Measurements from ENCODE around the gene HNRNPM.
"Not testable (repeated sequence)": the region's sequence is repeated elsewhere in the genome, so short reads cannot be mapped to it uniquely, and the experiment has no call there.

HNRNPM gene, protein sequence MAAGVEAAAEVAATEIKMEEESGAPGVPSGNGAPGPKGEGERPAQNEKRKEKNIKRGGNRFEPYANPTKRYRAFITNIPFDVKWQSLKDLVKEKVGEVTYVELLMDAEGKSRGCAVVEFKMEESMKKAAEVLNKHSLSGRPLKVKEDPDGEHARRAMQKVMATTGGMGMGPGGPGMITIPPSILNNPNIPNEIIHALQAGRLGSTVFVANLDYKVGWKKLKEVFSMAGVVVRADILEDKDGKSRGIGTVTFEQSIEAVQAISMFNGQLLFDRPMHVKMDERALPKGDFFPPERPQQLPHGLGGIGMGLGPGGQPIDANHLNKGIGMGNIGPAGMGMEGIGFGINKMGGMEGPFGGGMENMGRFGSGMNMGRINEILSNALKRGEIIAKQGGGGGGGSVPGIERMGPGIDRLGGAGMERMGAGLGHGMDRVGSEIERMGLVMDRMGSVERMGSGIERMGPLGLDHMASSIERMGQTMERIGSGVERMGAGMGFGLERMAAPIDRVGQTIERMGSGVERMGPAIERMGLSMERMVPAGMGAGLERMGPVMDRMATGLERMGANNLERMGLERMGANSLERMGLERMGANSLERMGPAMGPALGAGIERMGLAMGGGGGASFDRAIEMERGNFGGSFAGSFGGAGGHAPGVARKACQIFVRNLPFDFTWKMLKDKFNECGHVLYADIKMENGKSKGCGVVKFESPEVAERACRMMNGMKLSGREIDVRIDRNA

GRCh38 chr19:8444677-8445487 is at the start of gene HNRNPM:
Gene HNRNPM (plus strand): TSS chr19:8444975. CDS start chr19:8444999, 24 bp downstream.
- FAIRE-seq (peak; percentile 99), DNase-seq (ENCODE audit: extremely low spot score, insufficient read length, low read depth) (peak; percentile 99)

- no peak for DNase-seq (ENCODE audit: extremely low spot score, insufficient read length, low read depth)
- FAIRE-seq, result no peak
Measured at GRCh38 chr19:8395621-8396082, 49.1 kb upstream of the HNRNPM start.

GRCh38 chr19:8396185-8396562 is 48.6 kb upstream of the HNRNPM start:
- FAIRE-seq (no peak), DNase-seq (ENCODE audit: extremely low spot score, insufficient read length, low read depth) (no peak)

GRCh38 chr19:8396563-8397203 is 48.1 kb upstream of the HNRNPM start:
- DNase-seq (ENCODE audit: extremely low spot score, insufficient read length, low read depth), result peak; percentile 29
- FAIRE-seq, result peak; percentile 85

- FAIRE-seq, result no peak
- no peak for DNase-seq (ENCODE audit: extremely low spot score, insufficient read length, low read depth)
Measured at GRCh38 chr19:8397271-8397670, 47.5 kb upstream of the HNRNPM start.

- DNase-seq (ENCODE audit: extremely low spot score, insufficient read length, low read depth) (no peak), FAIRE-seq (no peak)
Measured at GRCh38 chr19:8397746-8398310, 46.9 kb upstream of the HNRNPM start.

DNA sequence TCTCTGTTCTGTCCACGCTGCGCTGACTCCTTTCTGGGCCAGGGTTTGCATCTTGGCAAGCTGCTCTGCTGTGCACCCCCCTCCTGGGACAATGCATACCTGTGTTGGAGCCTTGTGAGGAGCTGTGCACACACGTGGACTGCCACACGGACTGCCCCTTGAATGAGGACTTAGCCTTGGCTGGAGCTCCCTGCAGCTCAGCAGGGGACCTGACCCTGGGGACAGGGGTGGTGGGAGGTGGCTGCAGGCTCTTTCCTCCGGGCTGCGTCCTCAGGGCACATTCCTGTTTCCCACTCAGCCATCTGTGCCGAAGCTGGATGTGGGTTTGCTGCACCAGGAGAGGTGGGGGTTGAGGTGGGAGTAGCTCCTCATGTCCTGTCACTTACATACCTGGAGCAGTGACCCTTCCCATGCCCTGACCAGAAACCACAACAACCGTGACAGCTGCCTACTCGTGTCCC is 46.4 kb upstream of the HNRNPM start:
- DNase-seq (ENCODE audit: extremely low spot score, insufficient read length, low read depth), result no peak
- no peak for FAIRE-seq

- FAIRE-seq, result no peak
- DNase-seq (ENCODE audit: extremely low spot score, insufficient read length, low read depth), result no peak
Measured at GRCh38 chr19:8399681-8400188, 45.0 kb upstream of the HNRNPM start.

DNA sequence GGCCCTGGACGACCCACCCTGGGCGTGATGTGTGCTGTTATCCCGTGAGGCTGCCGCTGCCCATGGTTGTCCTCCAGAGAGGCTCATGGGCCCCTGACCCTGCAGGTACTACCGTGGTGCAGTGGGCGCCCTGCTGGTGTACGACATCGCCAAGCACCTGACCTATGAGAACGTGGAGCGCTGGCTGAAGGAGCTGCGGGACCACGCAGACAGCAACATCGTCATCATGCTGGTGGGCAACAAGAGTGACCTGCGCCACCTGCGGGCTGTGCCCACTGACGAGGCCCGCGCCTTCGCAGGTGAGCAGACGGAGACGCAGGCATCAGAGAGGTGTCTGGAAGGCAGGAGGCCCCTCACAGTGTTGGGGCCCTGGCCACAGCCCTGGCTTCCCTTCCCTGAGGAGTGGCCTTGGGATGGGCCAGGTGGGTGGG is 42.8 kb upstream of the HNRNPM start:
- DNase-seq (ENCODE audit: extremely low spot score, insufficient read length, low read depth), result no peak
- FAIRE-seq, result no peak

- no peak for FAIRE-seq
- no peak for DNase-seq (ENCODE audit: extremely low spot score, insufficient read length, low read depth)
Measured at GRCh38 chr19:8403098-8403819, 41.5 kb upstream of the HNRNPM start.

DNA sequence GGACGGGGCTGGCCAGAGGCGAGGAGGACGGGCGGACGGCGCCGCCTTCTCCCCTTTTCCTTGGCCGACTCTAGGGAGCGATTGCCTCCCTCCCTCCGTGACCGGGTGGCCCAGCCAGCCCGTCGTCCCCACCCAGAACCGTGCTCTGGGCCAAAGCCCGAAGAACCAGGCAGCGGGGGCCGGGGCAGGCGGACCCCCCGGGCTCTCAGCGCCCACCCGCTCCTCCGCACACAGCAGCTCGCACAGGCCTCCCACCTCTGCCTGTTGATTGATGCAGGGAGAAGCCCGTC is 41.0 kb upstream of the HNRNPM start:
- DNase-seq (ENCODE audit: extremely low spot score, insufficient read length, low read depth) (no peak), FAIRE-seq (no peak)

DNA sequence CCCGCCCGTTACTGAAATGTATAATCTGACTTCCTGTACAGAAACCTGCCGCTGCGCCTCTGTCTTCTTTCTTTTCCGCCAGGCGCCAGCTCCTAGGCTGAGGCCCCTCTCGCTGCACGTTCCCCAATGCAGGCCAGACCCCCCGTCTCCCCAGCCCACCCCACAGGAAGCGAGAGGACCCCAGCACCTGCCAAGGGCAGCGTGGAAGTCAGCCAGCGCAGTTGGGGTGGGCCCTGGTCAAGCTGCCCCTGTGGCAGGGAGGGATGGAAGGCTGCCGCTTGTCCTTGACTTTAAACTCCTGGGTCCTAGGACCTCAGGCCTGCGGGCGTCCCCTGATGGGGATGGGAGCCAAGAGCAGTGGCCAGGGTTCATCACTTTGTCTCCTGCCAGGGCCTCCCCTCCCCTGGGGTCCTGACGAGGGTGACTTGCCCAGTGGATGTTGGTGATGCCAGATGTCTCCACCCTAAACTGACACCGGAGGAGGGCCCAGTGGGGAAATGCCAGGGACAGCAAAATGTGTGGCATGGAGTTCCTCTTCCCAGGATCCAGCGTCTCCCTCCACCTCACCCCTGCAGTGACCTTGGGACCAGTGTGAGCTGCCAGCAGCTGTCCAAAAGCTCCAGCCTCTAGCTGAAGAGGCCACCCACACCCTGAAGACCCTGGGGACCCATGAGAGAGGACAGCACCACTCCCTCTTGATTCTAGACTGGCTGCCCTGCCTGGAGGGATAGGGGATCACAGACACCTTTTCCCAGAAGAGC is 40.2 kb upstream of the HNRNPM start:
- no peak for FAIRE-seq

DNA sequence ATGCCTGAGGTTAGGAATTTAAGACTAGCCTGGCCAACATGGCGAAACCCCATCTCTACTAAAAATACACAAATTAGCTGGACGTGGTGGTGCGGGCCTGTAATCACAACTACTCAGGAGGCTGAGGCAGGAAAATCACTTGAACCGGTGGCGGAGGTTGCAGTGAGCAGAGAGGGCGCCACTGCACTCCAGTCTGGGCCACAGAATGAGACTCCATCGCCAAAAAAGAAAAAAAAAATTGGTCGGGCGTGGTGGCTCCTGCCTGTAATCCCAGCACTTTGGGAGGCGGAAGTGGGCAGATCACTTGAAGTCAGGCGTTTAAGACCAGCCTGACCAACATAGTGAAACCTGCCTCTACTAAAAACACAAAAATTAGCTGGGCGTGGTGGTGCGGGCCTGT is 34.1 kb upstream of the HNRNPM start:
- not testable (repeated sequence) for FAIRE-seq; DNase-seq (ENCODE audit: extremely low spot score, insufficient read length, low read depth)

More for the DNA sequence above, 40.2 kb upstream of the HNRNPM start:
- DNase-seq (ENCODE audit: extremely low spot score, insufficient read length, low read depth), result no peak

GRCh38 chr19:8412783-8413628 is 31.8 kb upstream of the HNRNPM start, which contains the start of gene MARCHF2:
Gene MARCHF2 (plus strand): TSS chr19:8413305. CDS start chr19:8421841, 8,536 bp downstream.
- FAIRE-seq (peak; percentile 98), DNase-seq (ENCODE audit: extremely low spot score, insufficient read length, low read depth) (peak; percentile 97)

GRCh38 chr19:8413629-8413995 is 31.2 kb upstream of the HNRNPM start:
- no peak for DNase-seq (ENCODE audit: extremely low spot score, insufficient read length, low read depth)
- no peak for FAIRE-seq

DNA sequence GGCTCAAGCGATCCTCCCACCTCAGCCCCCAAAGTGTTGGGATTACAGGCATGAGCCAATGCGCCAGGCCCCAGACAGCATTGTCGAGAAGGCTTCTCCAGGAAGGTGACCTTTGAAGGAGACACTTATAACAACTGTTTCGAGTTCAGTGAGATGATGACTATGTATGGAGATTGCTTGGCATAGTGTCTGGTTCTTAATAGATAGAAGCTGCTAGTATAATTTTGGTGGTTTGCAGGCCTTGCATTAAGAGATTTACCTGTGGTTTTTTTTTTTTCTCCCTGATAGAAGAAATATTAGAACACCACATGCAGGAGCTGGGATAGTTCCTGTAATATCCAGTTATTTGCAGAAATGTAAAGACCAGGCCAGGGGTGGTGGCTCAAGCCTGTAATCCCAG is 28.0 kb upstream of the HNRNPM start:
- FAIRE-seq (no peak), DNase-seq (ENCODE audit: extremely low spot score, insufficient read length, low read depth) (no peak)
